CD4-positive, alpha-beta T cell (primary cell): ENCODE results near the gene HSPA9. TPM values are rescaled to one million over a fixed set of nuclear protein-coding genes. Genes with fewer than 3 reads are reported as not detected.
A peak's percentile ranks its signal among the peaks of the same experiment; 100 is the strongest.

Source experiments
- ATAC-seq: fragments of 200-7000 bp; cut with Tn5 transposase; one replicate; pipeline ENCODE4 v1.10.0; 2022; ENCODE audit warnings: mild to moderate bottlenecking; ENCODE audit not compliant: poor library complexity
- CTCF ChIA-PET: fragments of 350-600 bp; sonication (Branson Sonifier 250); formaldehyde crosslinking; loops from one replicate; lab custom pipeline; 2021; ENCODE audit warnings: antibody characterized with exemption, inconsistent platforms; lab: Charles Lee
- POLR2A ChIA-PET: fragments of 350-600 bp; sonication (Branson Sonifier 250); formaldehyde crosslinking; loops from one replicate; lab custom pipeline; 2021; ENCODE audit warnings: antibody characterized with exemption, inconsistent platforms; lab: Charles Lee
- DNase-seq, 14 experiments: peaks; one replicate each; pipeline ENCODE4 v3.0.0-alpha.2; 2013 to 2020; ENCODE audit warnings: mixed read lengths in 2 of 14
- H3K27ac ChIP-seq, 2 donors: one replicate each; pipeline versions ENCODE4 v1.5.1 to v1.7.0; 2013; ENCODE audit warnings: low read length in 2 of 2, low read depth in 1 of 2, mild to moderate bottlenecking in 1 of 2
- H3K27me3 ChIP-seq, 2 experiments: 1 replicate in 1 of 2; 2 replicates in 1 of 2; pipeline versions ENCODE4 v1.6.1 to v1.7.0; 2013; ENCODE audit warnings: low read length in 2 of 2, control low read depth in 1 of 2, mild to moderate bottlenecking in 1 of 2, moderate library complexity in 1 of 2; ENCODE audit not compliant: insufficient read depth in 2 of 2, control insufficient read depth in 1 of 2
- H3K36me3 ChIP-seq: one replicate; pipeline ENCODE4 v1.6.1; 2013; ENCODE audit warnings: low read length, control low read depth; ENCODE audit not compliant: insufficient read depth
- H3K4me1 ChIP-seq: one replicate; pipeline ENCODE4 v1.6.1; 2013; ENCODE audit warnings: low read length, control low read depth; ENCODE audit not compliant: insufficient read depth
- H3K4me3 ChIP-seq: one replicate; pipeline ENCODE4 v1.5.1; 2013; ENCODE audit warnings: mild to moderate bottlenecking, low read length, moderate library complexity
- H3K9me3 ChIP-seq, 2 experiments: 1 replicate in 1 of 2; 2 replicates in 1 of 2; pipeline versions ENCODE4 v1.6.1 to v1.7.0; 2013; ENCODE audit warnings: low read length in 2 of 2, mild to moderate bottlenecking in 2 of 2, control low read depth in 1 of 2, moderate library complexity in 1 of 2; ENCODE audit not compliant: control insufficient read depth in 1 of 2, insufficient read depth in 1 of 2
- H3K27ac Mint-ChIP-seq: one replicate; pipeline ENCODE4 v1.8.0; 2020; ENCODE audit warnings: mixed read lengths
- H3K27me3 Mint-ChIP-seq: one replicate; pipeline ENCODE4 v1.8.0; 2021; ENCODE audit warnings: mixed read lengths
- H3K36me3 Mint-ChIP-seq: one replicate; pipeline ENCODE4 v1.8.0; 2021; ENCODE audit warnings: low read depth, mixed read lengths
- H3K4me1 Mint-ChIP-seq: one replicate; pipeline ENCODE4 v1.8.0; 2021; ENCODE audit warnings: low read depth, mixed read lengths
- H3K4me3 Mint-ChIP-seq: one replicate; pipeline ENCODE4 v1.8.0; 2020; ENCODE audit warnings: mild to moderate bottlenecking, mixed read lengths
- H3K9me3 Mint-ChIP-seq: one replicate; pipeline ENCODE4 v1.8.0; 2020; ENCODE audit warnings: mixed read lengths
- CTCF ChIP-seq: fragments of 200-600 bp; IDR thresholded peaks from one replicate; pipeline ENCODE4 v1.8.0; 2022; ENCODE audit warnings: antibody characterized with exemption, mild to moderate bottlenecking
- intact Hi-C, 2 experiments: fragments of 100-400 bp; cut with DNase I in 1 of 2; cut with micrococcal nuclease in 1 of 2; formaldehyde crosslinking; loops; one replicate each; pipeline versions ENCODE4 v1.15.1 to v1.9.0; 2023 to 2025; cut with DNase I, micrococcal nuclease
- total RNA-seq, 174 experiments: library from RNA in 2 of 174; stranded (reverse) in 2 of 174; gene quantifications; one replicate each; pipeline ENCODE4 v1.2.3 and lab custom pipeline; 2021 to 2026

Gene HSPA9
- total RNA-seq, 2 experiments from 2014 or later: 354 to 366 TPM

GRCh38 chr5:138564242-138564641 is 11.0 kb downstream of the HSPA9 start:
- H3K27me3 ChIP-seq: no peaks in the 10 kb centered on the region
- Mint-ChIP-seq H3K36me3 (peaks cover 96% of the 10 kb centered on the region), H3K27ac (peak overlapping the region; percentile 85), H3K4me3 (no peak overlapping the region), H3K9me3 (no peaks in the 10 kb centered on the region), H3K4me1 (peaks cover 60% of the 10 kb centered on the region), H3K27me3 (no peaks in the 10 kb centered on the region)
- ChIA-PET CTCF (interaction anchor here (1.1 kb wide), 2 partner anchors 15 to 16 kb away, joined by 3 read pairs; no protein-coding TSS in a partner anchor), POLR2A (interaction anchor here (2.2 to 3.5 kb wide), 2 partner anchors 11 to 21 kb away, joined by 7 to 19 read pairs; partner anchors contain the start of genes ETF1 and HSPA9)
- DNase-seq (no peak), ATAC-seq (no peak)
- intact Hi-C loops: no loop called here
- H3K4me3 ChIP-seq: no peak overlapping the region
- H3K4me1 ChIP-seq: peaks cover 21% of the 10 kb centered on the region
- H3K27ac ChIP-seq: peak overlapping the region in 1 of 2 donors; percentile 83
- TF ChIP-seq CTCF: no peak
- no peaks in the 10 kb centered on the region for H3K9me3 ChIP-seq
- peaks cover 93% of the 10 kb centered on the region for H3K36me3 ChIP-seq

DNA sequence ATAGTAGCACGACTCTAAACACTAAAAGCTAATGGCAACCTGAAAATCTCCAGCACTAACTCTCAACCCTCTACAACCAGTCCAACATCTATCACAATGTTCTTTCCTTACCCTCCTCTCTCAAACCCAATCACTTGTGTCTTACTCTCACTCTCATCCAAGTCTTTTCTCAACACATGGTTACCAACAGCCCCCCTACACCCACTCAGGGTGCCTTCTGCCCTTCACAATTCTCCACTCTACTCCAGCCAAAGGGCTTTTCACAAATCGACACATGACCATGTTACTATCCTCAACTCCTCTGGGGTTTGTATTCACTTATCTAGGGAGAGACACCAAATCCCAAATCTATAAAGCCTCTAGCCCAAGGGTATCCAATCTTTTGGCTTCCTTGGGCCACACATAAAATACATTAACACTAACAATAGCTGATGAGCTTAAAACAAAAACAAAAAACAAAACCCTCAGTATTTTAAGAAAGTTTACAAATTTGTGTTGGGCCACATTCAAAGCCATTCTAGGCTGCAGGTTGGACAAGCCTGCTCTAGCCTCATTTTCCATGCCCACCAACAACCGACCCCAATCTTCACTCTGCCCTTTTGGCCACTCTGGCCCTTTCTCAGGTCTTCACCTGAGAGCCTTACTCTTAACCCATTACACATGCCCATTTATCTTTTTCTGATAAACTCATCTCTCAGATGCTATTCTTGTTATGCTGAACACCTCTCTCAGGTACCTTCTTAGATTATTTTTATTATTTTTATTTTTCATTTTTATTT is 11.7 kb downstream of the HSPA9 start:
- peak overlapping the region; percentile 2 for H3K27ac Mint-ChIP-seq
- Histone ChIP-seq H3K36me3 (peaks cover 93% of the 10 kb centered on the region), H3K4me3 (no peak overlapping the region), H3K27me3 (no peaks in the 10 kb centered on the region), H3K4me1 (peaks cover 21% of the 10 kb centered on the region), H3K9me3 (no peaks in the 10 kb centered on the region), H3K27ac (peak overlapping the region in 1 of 2 donors; percentile 12)
- peaks cover 57% of the 10 kb centered on the region for H3K4me1 Mint-ChIP-seq
- peak overlapping the region; percentile 16 for H3K4me3 Mint-ChIP-seq
- peaks cover 96% of the 10 kb centered on the region for H3K36me3 Mint-ChIP-seq
- ChIA-PET POLR2A (interaction anchor here (1.0 to 2.2 kb wide), 2 partner anchors 12 to 20 kb away, joined by 4 to 7 read pairs; partner anchors contain the start of genes ETF1 and HSPA9), CTCF (interaction anchor here (1.1 kb wide), 2 partner anchors 15 to 16 kb away, joined by 3 read pairs; no protein-coding TSS in a partner anchor)
- intact Hi-C loops: no loop called here
- no peak for TF ChIP-seq CTCF
- no peaks in the 10 kb centered on the region for H3K27me3 Mint-ChIP-seq
- no peaks in the 10 kb centered on the region for H3K9me3 Mint-ChIP-seq
- DNase-seq: no peak
- ATAC-seq: no peak

DNA sequence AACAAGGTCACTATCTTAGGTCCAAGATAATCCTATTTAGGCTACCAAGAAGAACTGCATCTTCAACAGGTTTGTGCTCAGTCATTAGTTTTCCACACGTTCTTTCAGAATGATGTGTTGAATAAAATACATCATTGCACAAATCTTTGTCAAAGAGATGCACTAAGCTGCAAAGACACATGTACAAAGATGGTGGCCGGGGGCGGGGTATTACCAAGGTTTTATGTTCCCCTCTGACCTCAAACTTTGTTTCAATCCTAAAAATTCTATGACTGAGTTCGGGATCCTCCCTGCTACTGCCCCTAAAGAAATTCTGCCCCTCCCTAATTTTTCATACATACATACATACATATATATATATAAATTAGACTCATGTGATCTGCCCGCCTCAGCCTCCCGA is 14.2 kb downstream of the HSPA9 start:
- Mint-ChIP-seq H3K36me3 (peaks cover 96% of the 10 kb centered on the region), H3K27me3 (no peaks in the 10 kb centered on the region), H3K4me3 (no peak overlapping the region), H3K4me1 (peaks cover 35% of the 10 kb centered on the region), H3K27ac (no peak overlapping the region), H3K9me3 (no peaks in the 10 kb centered on the region)
- Histone ChIP-seq H3K36me3 (peaks cover 93% of the 10 kb centered on the region), H3K4me1 (peaks cover 20% of the 10 kb centered on the region), H3K4me3 (no peak overlapping the region), H3K27me3 (no peaks in the 10 kb centered on the region), H3K27ac (no peak overlapping the region), H3K9me3 (no peaks in the 10 kb centered on the region)
- ATAC-seq: no peak
- POLR2A ChIA-PET: no interaction called here
- DNase-seq: no peak
- no peak for TF ChIP-seq CTCF
- intact Hi-C loops: no loop called here
- CTCF ChIA-PET: no interaction called here
